Measurements from ENCODE around the gene TRIM45. TPM values are rescaled to one million over a fixed set of nuclear protein-coding genes. Genes with fewer than 3 reads are reported as not detected.

Gene TRIM45
- total and polyA plus RNA-seq, 9 donors: 2.9 to 7.7 (median 5.8) TPM

DNA sequence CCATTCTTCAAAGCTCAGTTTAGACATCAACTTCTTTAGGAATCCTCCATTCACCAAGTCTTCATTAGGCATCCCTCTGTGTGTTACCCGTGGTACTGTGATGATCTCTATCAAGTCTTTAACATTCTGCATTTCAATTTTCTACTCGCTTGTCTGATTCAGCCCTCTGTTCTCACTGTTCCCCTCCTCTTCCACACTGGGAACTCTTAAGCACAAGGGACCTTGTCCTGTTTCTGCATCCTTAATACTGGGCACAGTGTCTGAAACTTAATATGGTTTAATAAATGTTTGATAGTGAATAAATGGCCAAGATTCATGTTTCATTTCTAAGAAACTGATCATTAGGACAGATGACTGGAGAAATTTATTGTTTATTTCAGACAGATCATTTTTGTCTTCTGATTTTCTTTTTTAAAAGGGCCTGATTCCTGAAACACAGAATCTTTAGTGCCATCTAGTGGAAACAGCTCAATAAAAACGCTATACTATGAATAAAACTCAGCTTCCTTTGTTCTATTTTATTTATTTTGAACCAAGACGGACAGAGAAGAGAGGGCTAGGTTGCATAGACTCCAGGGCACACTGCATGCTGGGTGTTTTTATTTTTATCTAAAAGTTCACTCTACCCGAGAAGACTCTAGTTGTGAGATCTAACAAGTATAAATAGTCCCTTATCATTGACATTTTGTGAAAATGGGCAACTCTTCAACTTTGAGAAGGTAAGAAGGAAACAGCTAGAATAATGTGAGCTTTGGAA, 7.0 kb upstream of the TRIM45 start:
- H3K27me3 ChIP-seq: no peaks in the 10 kb centered on the region
- H3K27ac ChIP-seq: no peak overlapping the region
- no peak for DNase-seq
- no peaks in the 10 kb centered on the region for H3K9me3 ChIP-seq
- TF ChIP-seq EP300 (IDR thresholded peaks at IDR 0.05) (no peak), CTCF (IDR thresholded peaks at IDR 0.05) (peak in 1 of 3 donors; percentile 42), POLR2A (IDR thresholded peaks at IDR 0.05) (no peak)
- intact Hi-C loops (cut with DNase I): loop anchor here in 2 of 4 donors (5.0 kb wide), 2 partner anchors 56 to 61 kb away; no protein-coding TSS in a partner anchor
- no peak overlapping the region for H3K4me3 ChIP-seq
- 18 to 21% (median 19%) methylated on average over 5 of the region's 5 CpGs for WGBS, 3 donors
- no peaks in the 10 kb centered on the region for H3K4me1 ChIP-seq (ENCODE audit: insufficient read depth)
- no peaks in the 10 kb centered on the region for H3K36me3 ChIP-seq

DNA sequence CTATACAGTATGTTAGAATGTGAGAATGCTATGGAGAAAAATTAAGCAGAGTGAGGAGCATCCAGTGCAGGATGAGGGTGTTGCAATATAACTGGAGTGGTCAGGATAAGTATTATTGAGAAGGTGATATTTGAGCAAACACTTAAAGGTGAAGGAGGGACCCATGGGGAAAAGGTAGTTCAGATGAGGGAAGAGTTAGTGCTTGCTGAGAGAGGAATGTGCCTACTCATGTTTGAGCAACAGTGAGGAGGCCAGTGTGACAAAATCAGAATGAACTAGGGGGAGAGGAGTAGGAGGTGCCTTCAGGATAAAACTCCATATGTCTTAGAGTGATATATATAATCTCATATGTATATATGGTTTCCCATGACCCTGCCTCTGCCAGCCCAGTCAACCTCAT, 6.2 kb upstream of the TRIM45 start:
- Histone ChIP-seq H3K27me3 (no peaks in the 10 kb centered on the region), H3K36me3 (no peaks in the 10 kb centered on the region), H3K4me1 (ENCODE audit: insufficient read depth) (no peaks in the 10 kb centered on the region), H3K4me3 (no peak overlapping the region), H3K27ac (no peak overlapping the region), H3K9me3 (no peaks in the 10 kb centered on the region)
- no peak for DNase-seq
- intact Hi-C loops (cut with DNase I): loop anchor here in 2 of 4 donors (5.0 kb wide), 2 partner anchors 55 to 60 kb away; no protein-coding TSS in a partner anchor
- TF ChIP-seq CTCF (IDR thresholded peaks at IDR 0.05) (no peak), EP300 (IDR thresholded peaks at IDR 0.05) (no peak), POLR2A (IDR thresholded peaks at IDR 0.05) (no peak)

DNA sequence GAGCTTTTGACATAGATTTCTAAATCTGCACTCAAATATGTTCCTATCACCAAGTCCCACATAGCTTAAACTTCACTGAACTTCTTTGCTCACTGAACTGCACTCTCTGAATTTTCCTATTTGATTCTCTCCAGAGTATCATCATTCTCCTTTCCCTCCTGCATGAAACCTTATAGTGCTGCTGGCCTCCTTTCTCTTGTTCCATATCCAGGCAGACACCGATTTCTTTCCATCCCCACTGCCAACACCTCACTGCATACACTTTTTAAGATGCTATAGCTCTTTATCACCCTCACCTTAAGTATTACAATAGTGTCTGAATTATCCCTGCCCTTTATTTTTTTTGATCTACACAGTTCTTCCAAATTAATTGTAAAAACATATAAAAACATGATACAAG, 3.1 kb upstream of the TRIM45 start:
- intact Hi-C loops (cut with DNase I): loop anchor here in 2 of 4 donors (5.0 kb wide), 2 partner anchors 52 to 57 kb away; no protein-coding TSS in a partner anchor
- no peak for DNase-seq
- Histone ChIP-seq H3K36me3 (no peaks in the 10 kb centered on the region), H3K9me3 (no peaks in the 10 kb centered on the region), H3K4me1 (ENCODE audit: insufficient read depth) (peaks cover 3% of the 10 kb centered on the region), H3K27me3 (no peaks in the 10 kb centered on the region), H3K27ac (no peak overlapping the region), H3K4me3 (no peak overlapping the region)
- TF ChIP-seq EP300 (IDR thresholded peaks at IDR 0.05): no peak
- no peak for TF ChIP-seq POLR2A (IDR thresholded peaks at IDR 0.05)
- no peak for TF ChIP-seq CTCF (IDR thresholded peaks at IDR 0.05)
- WGBS, 3 donors: 73 to 86% (median 79%) methylated on average over 1 of the region's 1 CpG

DNA sequence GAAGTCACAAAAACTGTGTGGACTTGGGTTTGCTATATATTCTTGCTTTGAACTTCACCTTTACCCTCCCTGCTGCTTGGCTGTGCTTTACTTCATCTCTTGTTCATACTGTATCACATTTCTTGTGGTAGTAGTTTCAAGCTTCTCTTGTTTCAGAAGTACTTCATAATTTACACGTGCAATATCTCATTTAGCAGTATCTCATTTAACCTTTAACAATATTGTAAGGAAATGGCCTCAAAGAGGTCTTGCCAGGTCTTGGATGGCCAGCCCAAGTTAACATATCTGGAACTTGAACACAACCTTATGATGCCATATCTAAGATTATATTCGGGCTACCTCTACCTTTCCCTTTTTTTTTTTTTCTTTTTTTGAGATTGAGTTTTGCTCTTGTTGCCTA, 1.7 kb upstream of the TRIM45 start:
- no peak for DNase-seq
- Histone ChIP-seq H3K36me3 (no peaks in the 10 kb centered on the region), H3K9me3 (no peaks in the 10 kb centered on the region), H3K4me1 (ENCODE audit: insufficient read depth) (peaks cover 3% of the 10 kb centered on the region), H3K4me3 (no peak overlapping the region), H3K27me3 (no peaks in the 10 kb centered on the region), H3K27ac (no peak overlapping the region)
- no peak for TF ChIP-seq EP300 (IDR thresholded peaks at IDR 0.05)
- TF ChIP-seq CTCF (IDR thresholded peaks at IDR 0.05): no peak
- no peak for TF ChIP-seq POLR2A (IDR thresholded peaks at IDR 0.05)
- intact Hi-C loops (cut with DNase I): no loop called here
- WGBS, 3 donors: 89 to 95% (median 91%) methylated on average over 2 of the region's 2 CpGs

Measured in ovary (tissue), 9 donors.